HL-60 (cell line): Measurements from ENCODE around the gene LAMP1.

Experiments
- TF ChIP-seq, protein P1 (sequence below): IDR thresholded peaks from one replicate; pipeline ENCODE4 v1.5.1; 2011; ENCODE audit warnings: low read length, control low read depth, inconsistent platforms; ENCODE audit not compliant: insufficient read depth
- TF ChIP-seq, protein P2 (sequence below): IDR thresholded peaks from 2 replicates; pipeline ENCODE4 v1.6.1; 2012; ENCODE audit warnings: low read depth; ENCODE audit not compliant: insufficient replicate concordance

DNA sequence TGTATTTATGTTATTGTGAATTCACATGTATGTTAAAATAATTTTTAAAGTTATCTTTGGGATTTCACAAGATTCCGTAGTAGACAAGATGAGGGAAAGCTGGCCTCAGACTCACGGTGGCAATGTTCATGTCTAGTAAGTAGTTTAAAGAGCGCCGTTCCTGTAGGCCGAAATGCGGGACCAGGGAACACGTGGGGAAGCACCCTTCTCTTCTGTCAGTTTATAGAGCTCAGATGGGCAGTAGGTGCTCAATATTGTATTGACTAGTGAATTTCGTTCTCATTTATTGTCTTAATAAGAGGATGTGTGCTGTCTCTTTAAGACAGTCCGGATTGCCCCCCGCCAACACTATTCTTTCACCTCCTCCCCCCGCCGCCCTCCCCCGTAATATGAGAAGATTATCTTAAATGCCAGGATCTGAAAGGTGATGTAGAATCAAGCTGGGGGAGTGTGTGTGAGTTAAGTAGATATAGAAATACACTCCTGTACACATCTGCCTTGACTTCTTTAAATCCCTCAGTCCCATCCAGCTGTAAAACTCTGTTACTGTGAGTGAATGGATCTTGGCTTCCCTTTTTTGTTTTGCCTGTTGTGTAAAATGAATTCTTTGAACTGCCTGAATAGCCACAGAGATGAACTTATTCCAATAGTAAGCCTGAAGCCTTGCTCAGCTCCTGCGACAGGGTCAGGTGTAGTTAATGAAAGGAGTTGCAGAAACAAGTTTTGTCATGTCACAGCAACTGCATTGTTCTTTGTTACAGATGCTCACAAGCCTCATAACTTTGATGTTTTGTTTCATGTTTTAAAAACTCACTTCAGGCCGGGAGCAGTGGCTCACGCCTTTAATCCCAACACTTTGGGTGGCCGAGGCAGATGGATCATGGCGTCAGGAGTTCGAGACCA lies 1.3 kb downstream of the LAMP1 start:
- TF ChIP-seq, protein P1, sequence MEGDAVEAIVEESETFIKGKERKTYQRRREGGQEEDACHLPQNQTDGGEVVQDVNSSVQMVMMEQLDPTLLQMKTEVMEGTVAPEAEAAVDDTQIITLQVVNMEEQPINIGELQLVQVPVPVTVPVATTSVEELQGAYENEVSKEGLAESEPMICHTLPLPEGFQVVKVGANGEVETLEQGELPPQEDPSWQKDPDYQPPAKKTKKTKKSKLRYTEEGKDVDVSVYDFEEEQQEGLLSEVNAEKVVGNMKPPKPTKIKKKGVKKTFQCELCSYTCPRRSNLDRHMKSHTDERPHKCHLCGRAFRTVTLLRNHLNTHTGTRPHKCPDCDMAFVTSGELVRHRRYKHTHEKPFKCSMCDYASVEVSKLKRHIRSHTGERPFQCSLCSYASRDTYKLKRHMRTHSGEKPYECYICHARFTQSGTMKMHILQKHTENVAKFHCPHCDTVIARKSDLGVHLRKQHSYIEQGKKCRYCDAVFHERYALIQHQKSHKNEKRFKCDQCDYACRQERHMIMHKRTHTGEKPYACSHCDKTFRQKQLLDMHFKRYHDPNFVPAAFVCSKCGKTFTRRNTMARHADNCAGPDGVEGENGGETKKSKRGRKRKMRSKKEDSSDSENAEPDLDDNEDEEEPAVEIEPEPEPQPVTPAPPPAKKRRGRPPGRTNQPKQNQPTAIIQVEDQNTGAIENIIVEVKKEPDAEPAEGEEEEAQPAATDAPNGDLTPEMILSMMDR = no peak
- TF ChIP-seq, protein P2, sequence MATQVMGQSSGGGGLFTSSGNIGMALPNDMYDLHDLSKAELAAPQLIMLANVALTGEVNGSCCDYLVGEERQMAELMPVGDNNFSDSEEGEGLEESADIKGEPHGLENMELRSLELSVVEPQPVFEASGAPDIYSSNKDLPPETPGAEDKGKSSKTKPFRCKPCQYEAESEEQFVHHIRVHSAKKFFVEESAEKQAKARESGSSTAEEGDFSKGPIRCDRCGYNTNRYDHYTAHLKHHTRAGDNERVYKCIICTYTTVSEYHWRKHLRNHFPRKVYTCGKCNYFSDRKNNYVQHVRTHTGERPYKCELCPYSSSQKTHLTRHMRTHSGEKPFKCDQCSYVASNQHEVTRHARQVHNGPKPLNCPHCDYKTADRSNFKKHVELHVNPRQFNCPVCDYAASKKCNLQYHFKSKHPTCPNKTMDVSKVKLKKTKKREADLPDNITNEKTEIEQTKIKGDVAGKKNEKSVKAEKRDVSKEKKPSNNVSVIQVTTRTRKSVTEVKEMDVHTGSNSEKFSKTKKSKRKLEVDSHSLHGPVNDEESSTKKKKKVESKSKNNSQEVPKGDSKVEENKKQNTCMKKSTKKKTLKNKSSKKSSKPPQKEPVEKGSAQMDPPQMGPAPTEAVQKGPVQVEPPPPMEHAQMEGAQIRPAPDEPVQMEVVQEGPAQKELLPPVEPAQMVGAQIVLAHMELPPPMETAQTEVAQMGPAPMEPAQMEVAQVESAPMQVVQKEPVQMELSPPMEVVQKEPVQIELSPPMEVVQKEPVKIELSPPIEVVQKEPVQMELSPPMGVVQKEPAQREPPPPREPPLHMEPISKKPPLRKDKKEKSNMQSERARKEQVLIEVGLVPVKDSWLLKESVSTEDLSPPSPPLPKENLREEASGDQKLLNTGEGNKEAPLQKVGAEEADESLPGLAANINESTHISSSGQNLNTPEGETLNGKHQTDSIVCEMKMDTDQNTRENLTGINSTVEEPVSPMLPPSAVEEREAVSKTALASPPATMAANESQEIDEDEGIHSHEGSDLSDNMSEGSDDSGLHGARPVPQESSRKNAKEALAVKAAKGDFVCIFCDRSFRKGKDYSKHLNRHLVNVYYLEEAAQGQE = no peak
